HUDEP-2 (cell line): Measurements from ENCODE around the gene C12orf75.
"Not testable (repeated sequence)": the region's sequence is repeated elsewhere in the genome, so short reads cannot be mapped to it uniquely, and the experiment has no call there.

ENCODE experiments used
- DNase-seq, 76 experiments: peaks; one replicate each; lab custom pipeline; 2025; ENCODE audit not compliant: unreplicated experiment in 76 of 76; lab: John Stamatoyannopoulos, UW

Gene C12orf75

DNA sequence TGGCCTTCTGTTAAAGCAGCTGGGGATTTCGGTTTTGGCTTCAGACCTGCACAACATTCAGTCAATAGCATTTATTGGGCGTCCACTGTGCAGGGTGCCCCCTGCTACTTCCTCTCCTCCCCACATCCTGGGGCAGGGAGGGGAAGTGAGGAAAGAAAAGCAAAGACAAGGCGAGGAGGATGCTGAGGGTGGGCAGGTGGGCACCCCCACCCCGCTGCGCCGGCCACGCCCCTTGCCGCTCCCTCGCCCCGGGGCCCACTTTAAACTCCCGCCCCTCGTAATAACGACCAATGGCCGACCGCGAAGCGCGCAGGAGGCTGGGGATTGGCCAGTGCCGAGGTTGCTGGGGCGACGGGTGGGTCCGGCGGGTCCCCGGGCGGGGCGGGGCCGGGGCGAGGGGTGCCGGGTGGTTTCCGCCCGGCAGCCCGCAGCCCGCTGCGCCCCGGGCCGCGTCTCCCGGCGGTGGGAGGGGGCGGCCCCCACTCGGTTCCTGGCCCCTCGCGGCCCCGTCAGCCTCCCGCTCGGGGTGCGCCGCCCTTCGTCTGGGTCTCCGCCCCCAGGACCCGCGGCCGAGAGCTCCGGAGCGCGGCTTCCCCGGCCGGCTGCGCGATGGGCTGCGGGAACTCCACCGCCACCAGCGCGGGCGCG is at the start of gene C12orf75:
C12orf75 (plus strand) TSS at position 409 of the 648 bp plus-strand sequence; CDS start at position 610, 201 bp downstream.
- DNase-seq = peak in 61 of 76 experiments; percentile 9 to 86 (median 48)

DNA sequence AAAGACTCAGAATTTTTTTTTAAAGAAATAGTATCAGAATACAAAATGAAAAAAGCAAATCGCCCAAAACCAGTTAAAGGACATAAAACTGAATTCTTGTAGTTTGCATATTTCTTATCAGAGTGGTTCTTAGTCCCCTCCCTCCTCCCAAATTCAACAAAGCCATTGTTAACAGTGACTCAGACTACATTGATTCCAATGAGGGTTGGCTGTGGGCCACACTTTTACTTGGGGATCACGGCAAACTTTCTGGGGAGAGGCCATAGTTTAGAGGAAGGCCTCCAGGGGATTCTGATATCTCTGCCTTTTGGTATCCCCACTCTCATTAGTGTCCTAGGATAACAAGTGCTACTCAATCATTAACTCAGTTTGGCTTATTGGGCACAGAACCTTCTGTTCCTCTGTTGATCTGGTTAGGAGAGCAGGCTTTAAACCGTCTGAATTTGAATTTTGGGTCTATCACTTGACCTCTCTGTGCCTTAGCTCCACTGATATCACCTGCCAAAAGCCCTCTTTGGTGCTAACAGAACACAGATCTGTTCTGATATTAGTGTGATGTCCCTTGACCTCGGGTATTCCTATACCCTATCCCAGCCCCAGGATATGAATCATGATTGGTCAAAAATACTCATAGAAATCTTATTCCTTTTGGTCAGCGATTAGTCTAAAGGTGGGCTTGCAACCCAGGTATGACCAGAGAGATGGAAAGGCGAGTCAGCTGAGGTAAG is 49.4 kb upstream of the C12orf75 start:
- DNase-seq = peak in 2 of 76 experiments; percentile 6 to 16

DNA sequence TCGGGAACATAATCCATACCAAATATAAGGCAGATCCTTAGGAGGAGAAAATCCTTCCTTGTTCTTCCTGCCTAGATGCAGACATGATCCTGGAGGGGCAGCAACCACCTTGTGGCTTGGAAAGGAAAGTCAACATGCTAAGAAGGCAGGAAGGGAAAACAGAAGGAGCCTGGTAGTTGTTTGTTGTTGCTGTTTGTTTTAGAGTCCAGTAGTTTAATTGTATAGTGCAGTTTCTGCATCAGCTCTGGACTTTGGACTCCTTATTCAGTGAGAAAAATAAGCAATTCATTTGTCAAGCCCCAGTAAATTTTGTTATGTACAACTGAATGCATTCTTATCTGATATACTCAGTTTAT is 48.8 kb upstream of the C12orf75 start:
- no peak for DNase-seq

DNA sequence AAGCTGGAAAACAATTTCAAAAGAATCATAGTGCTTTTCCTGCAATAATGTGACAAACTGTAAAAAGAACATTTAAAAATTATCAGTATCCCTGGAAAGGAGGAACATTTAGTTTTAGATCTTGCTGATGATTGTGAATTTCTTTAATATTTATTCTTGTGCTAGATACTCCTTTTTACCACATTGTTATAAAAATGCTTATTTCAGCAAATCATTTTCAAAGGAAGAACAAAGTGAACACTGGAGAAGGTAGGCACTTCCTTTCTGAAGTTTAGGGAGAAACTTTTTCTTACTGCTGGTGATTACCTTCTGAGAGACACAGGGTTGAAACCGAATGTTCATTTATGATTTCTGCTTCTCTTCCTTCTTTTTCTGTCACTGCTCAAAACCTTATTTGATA is 45.1 kb upstream of the C12orf75 start:
- DNase-seq = no peak

DNA sequence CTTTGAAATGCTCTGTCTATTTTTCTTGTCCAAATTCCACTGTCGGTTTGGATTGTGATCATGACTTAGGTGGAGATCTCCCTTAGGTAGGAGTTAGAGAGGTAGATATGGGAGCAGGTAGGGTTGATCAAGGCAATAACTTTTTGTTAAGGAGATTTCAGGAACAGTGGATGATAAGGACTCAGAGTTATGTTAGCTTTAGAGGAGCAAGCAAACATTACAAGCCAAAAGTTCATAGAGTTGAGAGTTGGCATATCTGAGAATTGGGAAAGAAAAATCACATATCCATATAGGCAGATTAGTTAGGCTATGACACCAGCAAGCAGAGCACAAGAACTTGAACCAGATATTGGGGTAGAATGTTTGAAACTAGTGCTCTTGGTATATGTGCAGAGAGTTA is 43.1 kb upstream of the C12orf75 start:
- DNase-seq = no peak

DNA sequence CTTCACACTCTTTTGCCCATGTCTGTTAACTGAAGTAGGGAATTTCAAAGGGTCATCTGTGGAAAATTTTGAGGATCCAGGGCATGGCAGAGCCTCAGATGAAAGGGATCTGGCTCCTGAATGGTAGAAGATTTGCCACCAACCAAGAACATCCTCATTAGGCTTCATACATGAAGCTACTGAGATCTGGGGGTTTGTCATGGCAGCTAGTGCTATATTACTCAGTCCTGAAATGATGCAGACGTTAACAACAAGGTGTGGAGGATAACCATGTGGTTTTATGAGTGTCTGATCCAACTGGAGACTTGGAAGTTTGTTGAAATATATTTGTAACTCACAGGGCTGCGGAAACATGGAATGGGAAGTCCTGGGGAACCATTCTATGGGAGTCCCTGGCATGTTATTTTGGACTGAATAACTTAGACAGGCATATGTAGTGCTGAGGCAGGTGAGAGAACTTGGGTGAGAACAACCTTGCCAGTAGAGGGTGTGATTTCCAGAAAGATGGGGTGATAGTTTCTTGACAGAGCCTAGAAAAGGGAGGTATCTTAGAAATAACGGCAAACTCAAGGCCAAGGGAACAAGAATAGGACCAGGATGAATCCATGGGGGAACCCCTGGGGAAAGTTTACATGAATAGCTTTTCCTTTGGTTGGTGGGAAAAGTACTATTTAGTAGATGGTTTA is 42.0 kb upstream of the C12orf75 start:
- no peak for DNase-seq

DNA sequence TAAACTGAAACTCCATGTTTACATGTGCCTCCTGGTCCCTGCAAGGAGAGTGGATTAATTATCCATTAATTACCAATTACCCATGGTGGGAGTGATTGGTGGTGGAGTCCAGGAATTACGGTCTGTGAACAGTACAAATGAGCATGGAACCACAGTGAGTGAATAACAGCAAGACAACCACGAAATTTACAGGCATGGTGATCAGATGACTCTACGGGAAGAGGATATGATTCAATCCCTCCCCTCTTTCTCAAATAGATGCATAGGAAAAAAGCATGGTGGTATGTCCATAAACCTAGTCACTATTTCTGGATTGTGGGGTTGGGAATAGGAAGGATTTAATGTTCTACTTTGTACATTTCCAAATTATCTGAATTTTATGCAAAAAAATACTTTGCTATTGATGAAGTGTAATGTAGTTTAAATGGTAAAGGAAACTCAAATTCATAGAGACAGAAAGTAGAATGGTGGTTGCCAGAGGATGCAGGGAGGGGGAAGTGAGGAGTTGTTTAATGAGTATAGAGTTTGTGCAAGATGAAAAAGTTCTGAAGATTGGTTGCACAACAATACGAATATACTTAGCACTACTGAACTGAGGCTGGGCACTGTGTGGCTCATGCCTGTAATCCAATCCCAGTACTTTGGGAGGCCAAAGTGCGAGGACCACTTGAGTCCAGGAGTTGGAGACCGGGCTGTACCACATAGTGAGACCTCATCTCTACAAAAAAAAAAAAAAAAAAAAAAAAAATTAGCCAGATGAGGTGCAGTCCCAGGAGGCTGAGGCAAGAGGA is 41.2 kb upstream of the C12orf75 start:
- no peak for DNase-seq

DNA sequence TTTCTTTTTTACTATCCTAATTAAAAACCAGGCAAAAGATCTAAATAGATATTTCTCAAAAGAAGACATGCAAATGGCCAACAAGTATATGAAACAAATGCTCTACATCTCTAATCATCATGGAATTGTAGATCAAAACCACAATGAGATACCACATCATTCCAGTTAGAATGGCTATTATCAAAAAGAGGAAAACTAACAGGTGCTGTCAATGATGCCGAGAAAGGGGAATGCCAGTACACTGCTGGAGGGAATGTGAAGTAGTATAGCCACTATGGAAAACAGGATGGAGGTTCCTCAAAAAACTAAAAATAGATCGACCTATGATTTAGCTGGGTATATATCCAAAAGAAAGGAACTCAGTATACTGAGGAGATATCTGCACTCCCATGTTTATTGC is 39.0 kb upstream of the C12orf75 start:
- no peak for DNase-seq

DNA sequence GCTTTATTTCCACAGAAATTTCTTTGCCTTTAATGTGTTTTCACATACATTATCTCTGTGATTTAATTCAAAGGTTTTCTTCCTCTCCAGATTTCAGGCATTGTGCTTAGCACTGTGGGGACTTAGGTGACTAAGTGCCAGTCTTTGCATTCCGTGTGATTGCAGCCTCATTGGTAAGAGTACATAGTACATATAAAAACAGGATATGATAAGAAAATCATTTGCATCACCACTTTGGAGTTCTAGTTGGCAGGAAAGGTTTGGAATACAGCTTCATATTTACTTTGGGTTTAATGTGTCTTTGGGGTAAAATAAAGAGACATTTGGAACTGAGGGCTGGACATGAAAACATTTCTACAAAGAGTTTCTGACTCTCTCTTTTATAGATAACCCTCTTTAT is 37.8 kb upstream of the C12orf75 start:
- no peak for DNase-seq

DNA sequence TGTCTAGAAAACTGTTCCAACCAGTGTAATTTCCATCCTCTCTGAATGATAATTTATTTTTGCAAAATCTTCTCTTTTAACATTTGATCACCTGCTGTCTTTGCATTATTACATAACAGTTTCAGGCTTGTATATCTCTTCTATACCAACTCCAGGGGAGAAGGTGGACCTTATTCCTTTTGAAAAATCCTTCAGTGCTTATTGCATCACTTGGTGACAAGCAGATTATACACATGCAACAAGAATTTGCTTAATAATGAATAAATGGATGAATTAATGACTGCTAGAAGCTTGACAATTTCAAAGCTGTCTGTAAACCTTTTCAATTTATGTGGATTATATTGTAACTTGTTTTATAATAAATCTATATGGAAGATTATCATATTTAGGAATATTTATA is 37.3 kb upstream of the C12orf75 start:
- DNase-seq = no peak

DNA sequence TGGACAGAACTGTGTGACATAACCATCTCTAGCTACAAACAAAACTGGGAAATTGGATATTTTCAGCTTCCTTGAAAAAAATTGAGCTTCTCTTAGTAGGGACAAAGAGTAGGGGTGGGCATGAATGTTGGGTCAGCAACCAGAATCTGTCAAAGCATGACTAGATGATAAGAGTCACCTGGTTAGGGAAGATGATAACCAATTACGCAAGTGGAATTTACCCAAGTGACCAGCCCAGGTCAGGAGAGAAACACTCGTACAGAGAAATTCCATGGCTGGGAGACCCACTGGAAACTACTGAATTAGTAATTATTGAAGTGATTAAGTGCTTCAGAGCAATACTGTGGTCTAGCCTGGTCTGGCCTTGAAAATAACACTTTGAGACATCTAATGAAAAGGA is 36.3 kb upstream of the C12orf75 start:
- no peak for DNase-seq

DNA sequence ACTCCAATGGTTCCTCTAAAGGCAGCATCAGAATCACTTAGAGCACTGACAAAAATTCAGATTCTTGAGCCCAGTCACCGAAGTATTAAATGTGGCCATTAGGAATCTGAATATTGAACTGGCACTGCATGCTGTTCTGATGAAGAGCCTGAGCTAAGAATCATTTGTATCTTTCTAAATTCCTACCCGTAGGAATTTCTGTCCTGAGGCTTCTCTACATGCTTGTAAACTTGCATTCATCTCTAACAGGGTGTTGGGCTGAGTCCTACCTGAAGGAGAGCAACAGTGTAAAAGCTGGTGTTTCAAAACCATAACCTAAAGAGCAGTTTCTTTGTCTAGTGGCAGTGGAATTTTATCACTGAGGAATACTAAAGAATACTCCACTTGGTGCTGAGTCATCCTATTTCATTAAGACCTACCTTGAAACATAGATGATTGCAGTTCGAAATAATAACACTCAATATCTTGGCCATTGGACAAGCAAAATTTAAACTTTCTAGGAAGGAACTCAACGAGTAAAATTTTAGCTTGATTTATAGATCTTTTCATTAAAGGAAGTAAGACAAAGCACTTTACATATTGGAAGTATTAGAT is 35.5 kb upstream of the C12orf75 start:
- no peak for DNase-seq

DNA sequence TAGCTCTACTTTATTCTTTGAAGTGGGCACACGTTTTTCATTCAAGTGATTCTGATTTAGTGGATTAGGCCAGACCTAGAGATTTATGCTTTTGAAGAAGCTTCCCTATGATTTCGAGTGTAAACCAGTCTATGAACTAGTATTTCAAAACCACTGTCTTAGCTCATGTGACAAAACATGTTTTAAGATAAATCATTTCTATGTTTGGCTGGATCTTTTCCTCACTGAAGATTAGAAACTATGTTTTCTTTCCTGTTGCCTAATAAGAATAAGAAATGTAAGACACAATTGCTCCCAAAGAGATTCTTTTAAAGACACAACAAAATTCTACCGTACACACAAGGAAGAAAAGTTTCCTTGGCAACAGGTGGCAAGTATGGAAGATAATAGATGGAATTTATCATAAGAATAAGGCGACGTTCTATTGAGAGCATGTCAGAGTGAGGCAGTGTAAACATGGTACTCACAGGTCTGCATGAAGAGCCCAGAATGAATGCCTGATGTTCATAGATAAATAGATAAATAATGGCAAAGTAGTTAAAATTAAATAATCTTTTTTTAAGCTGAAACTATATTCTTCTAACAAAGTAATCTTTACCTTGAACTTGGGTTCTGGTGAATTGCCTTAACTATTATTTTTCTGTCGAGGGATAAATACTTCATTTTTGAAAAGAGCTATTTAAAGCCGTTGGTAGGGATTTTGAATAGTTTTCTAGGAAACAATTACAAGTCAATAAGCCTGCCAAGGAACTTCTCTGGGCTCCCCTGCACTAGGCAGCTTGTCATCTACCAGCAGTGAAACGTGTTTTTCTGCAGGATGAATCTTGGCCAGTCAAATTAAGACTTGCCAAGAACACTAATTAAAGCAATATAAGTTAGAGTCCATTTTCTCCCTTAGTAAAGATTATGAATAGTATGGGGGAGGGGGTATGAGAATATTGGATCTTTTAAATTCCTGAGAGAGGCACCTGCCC is 34.1 kb upstream of the C12orf75 start:
- DNase-seq = no peak

DNA sequence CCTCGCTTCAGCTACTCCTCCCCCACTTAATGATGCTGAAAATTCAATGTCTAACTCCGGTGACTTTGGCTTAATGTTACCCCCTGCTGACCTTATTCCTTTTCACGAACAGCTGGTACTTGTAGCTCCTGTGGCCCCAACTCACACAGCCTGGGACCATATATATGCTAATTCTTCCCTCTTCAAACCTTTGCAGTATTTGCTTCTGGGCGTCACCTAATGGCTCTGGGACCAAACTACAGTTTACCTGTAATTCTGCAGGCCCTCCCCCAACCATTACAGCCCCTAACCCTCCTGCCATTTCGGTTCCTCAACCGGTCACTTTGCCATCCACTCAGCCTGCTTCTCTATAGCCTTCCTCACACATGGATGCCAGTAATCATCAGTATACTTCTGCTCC is 29.6 kb upstream of the C12orf75 start:
- no peak for DNase-seq

DNA sequence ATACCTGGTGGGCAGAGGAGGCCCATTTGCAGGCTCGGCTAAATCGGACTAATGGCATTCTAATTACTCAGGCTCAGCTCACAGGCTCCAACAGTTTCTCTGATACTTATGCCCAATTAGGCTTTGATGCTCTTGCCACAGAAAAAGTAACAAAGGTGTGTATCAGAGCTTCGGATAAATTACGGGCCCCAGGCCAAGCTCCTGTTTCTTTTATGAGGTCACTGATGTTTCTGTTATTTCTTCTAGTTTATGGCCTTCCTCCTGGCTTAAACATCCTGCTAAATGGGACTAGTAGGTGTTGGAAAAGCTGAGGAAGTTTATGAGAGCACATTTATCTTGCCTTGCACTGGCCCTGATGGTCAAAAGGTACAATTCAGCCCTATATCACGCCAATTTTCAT is 28.8 kb upstream of the C12orf75 start:
- DNase-seq = no peak

DNA sequence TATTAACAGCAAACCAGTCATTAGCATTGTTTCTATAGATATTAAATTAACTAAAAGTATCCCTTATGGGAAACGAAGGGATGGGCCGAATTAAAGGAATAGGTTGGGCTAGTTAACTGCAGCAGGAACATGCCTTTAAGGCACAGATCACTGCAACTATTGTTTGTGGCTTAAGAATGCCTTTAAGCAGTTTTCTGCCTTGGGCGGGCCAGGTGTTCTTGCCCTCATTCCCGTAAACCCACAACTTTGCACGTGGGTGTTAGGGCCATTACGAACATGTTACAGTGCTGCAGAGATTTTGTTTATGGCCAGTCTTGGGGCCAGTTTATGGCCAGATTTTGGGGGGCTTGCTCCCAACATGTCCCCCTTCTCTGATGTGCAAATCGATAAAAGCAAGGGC is 27.5 kb upstream of the C12orf75 start:
- not testable (repeated sequence) for DNase-seq

DNA sequence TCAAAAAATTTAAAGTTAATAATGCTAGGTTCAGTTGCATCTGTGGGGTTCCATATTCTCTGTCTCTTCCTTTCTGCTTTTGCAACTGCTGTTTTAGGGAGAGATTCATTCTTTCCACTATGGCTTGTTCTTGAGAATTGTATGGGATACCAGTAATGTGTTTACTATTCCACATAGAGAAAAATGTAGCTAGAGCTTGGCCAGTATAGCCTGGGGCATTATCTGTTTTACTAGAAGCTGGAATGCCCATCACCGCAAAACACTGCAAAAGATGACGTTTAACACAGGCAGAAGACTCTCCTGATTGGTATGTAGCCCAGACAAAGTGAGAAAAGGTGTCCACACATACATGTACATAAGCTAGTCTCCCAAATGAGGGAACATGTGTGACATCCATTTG is 25.9 kb upstream of the C12orf75 start:
- not testable (repeated sequence) for DNase-seq

DNA sequence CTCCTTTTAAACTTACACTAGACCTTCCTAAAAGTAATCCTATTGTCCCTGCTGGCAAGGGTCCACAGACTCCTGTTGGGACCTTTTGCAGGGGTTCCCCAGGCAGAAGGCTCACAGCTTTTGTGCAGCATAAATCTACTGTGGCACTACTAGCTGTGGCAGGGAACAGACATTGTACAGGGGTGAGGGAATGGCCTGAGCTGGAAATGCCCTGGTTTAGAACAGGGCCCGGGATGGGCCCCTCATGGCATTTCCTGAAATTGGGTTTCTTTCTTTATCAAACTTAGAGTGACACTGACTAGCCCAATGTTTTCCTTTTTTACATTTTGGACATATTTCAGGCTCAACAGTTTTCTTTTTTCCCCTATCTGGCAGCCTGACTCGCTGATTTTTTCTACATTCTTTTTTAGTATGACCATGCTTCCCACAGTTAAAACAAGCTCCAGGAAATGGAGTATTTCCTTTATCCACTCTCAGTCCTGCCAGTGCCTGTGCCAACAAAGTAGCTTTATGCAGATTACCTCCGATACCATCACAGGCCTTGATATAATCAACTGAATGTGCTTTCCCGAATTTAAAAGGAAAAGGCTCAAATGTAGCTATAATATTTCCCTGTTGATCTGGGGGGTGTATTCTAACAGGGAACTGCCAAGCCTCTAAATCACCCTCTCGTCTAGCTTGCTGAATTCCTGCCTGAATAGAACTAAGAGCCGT is 22.7 kb upstream of the C12orf75 start:
- DNase-seq = not testable (repeated sequence)

DNA sequence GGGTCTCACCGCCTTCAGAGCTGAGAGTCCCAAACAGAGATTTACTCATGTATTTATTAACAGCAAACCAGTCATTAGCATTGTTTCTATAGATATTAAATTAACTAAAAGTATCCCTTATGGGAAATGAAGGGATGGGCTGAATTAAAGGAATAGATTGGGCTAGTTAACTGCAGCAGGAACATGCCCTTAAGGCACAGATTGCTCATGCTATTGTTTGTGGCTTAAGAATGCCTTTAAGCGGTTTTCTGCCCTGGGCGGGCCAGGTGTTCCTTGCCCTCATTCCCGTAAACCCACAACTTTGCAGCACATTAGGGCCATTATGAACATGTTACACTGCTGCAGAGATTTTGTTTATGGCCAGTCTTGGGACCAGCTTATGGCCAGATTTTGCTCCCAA is 21.7 kb upstream of the C12orf75 start:
- not testable (repeated sequence) for DNase-seq
